ENCODE data around the gene INVS.
"Not testable (repeated sequence)": the region's sequence is repeated elsewhere in the genome, so short reads cannot be mapped to it uniquely, and the experiment has no call there.

INVS gene

GRCh38 chr9:100120286-100120685, 21.2 kb downstream of the INVS start:
- peaks cover 0 to 17% (median 11%) of the 10 kb centered on the region in 11 experiments; a peak in 16 of 22 replicates for H3K9me3 ChIP-seq (replicated peaks in 1 of 11)
- no peak overlapping the region for H3K4me2 ChIP-seq
- H3K27me3 ChIP-seq: no peaks in the 10 kb centered on the region
- no peak for TF ChIP-seq Cebpa-rat (IDR thresholded peaks at IDR 0.05)
- no peak overlapping the region for H3K9ac ChIP-seq
- H3K36me3 ChIP-seq: peaks cover 20 to 65% (median 40%) of the 10 kb centered on the region in 11 experiments
- H3K27ac ChIP-seq: no peak overlapping the region
- H3K4me1 ChIP-seq: no peaks in the 10 kb centered on the region
- peaks cover 0 to 5% (median 0%) of the 10 kb centered on the region in 11 experiments; a peak in 2 of 22 replicates for H4K20me1 ChIP-seq
- H3K4me3 ChIP-seq: no peak overlapping the region

- H3K4me2 ChIP-seq: no peak overlapping the region
- no peak overlapping the region for H3K9ac ChIP-seq
- H3K27me3 ChIP-seq: no peaks in the 10 kb centered on the region
- H4K20me1 ChIP-seq: peaks cover 0 to 5% (median 0%) of the 10 kb centered on the region in 11 experiments; a peak in 2 of 22 replicates
- no peak overlapping the region for H3K27ac ChIP-seq
- peaks cover 0 to 17% (median 11%) of the 10 kb centered on the region in 11 experiments; a peak in 16 of 22 replicates for H3K9me3 ChIP-seq (replicated peaks in 1 of 11)
- no peak for TF ChIP-seq Cebpa-rat (IDR thresholded peaks at IDR 0.05)
- no peaks in the 10 kb centered on the region for H3K4me1 ChIP-seq
- H3K36me3 ChIP-seq: peaks cover 34 to 77% (median 50%) of the 10 kb centered on the region in 11 experiments
- no peak overlapping the region for H3K4me3 ChIP-seq
Observed at GRCh38 chr9:100125236-100125635, 26.2 kb downstream of the INVS start.

- Histone ChIP-seq H3K36me3 (peaks cover 30 to 77% (median 47%) of the 10 kb centered on the region in 11 experiments), H3K4me2 (no peak overlapping the region), H3K4me1 (no peaks in the 10 kb centered on the region), H3K4me3 (no peak overlapping the region), H3K9me3 (replicated peaks in 1 of 11) (peaks cover 0 to 17% (median 11%) of the 10 kb centered on the region in 11 experiments; a peak in 16 of 22 replicates), H3K27me3 (no peaks in the 10 kb centered on the region), H3K9ac (no peak overlapping the region), H4K20me1 (peaks cover 0 to 5% (median 0%) of the 10 kb centered on the region in 11 experiments; a peak in 2 of 22 replicates), H3K27ac (no peak overlapping the region)
- no peak for TF ChIP-seq Cebpa-rat (IDR thresholded peaks at IDR 0.05)
Observed at GRCh38 chr9:100125910-100126309, 26.9 kb downstream of the INVS start.

- H3K9ac ChIP-seq: no peak overlapping the region
- no peak overlapping the region for H3K27ac ChIP-seq
- H3K4me1 ChIP-seq: no peaks in the 10 kb centered on the region
- H4K20me1 ChIP-seq: 0 out of 22 replicates have a peak, but pooled peaks cover 0 to 5% (median 0%) of the 10 kb centered on the region in 11 experiments
- no peak overlapping the region for H3K4me3 ChIP-seq
- H3K4me2 ChIP-seq: no peak overlapping the region
- no peak for TF ChIP-seq Cebpa-rat (IDR thresholded peaks at IDR 0.05)
- H3K9me3 ChIP-seq (replicated peaks in 1 of 11): peaks cover 0 to 17% (median 11%) of the 10 kb centered on the region in 11 experiments; a peak in 16 of 22 replicates
- H3K27me3 ChIP-seq: no peaks in the 10 kb centered on the region
- peaks cover 26 to 75% (median 45%) of the 10 kb centered on the region in 11 experiments for H3K36me3 ChIP-seq
Observed at GRCh38 chr9:100126423-100126822, 27.4 kb downstream of the INVS start.

GRCh38 chr9:100129772-100130171, 30.7 kb downstream of the INVS start:
- Histone ChIP-seq H3K27ac (no peak overlapping the region), H4K20me1 (0 out of 22 replicates have a peak, but pooled peaks cover 0 to 5% (median 0%) of the 10 kb centered on the region in 11 experiments), H3K4me1 (no peaks in the 10 kb centered on the region), H3K4me2 (no peak overlapping the region), H3K9me3 (replicated peaks in 1 of 11) (no peaks in the 10 kb centered on the region), H3K4me3 (no peak overlapping the region), H3K9ac (no peak overlapping the region), H3K36me3 (peaks cover 34 to 87% (median 51%) of the 10 kb centered on the region in 11 experiments), H3K27me3 (no peaks in the 10 kb centered on the region)
- TF ChIP-seq Cebpa-rat (IDR thresholded peaks at IDR 0.05): no peak

- Histone ChIP-seq H3K9me3 (replicated peaks in 1 of 11) (no peaks in the 10 kb centered on the region), H3K27me3 (no peaks in the 10 kb centered on the region), H3K36me3 (peaks cover 33 to 72% (median 42%) of the 10 kb centered on the region in 11 experiments), H3K4me2 (no peak overlapping the region), H3K9ac (no peak overlapping the region), H3K4me3 (no peak overlapping the region), H3K4me1 (no peaks in the 10 kb centered on the region), H4K20me1 (no peaks in the 10 kb centered on the region), H3K27ac (no peak overlapping the region)
- no peak for TF ChIP-seq Cebpa-rat (IDR thresholded peaks at IDR 0.05)
Observed at GRCh38 chr9:100131216-100131615, 32.2 kb downstream of the INVS start.

- no peaks in the 10 kb centered on the region for H3K27me3 ChIP-seq
- H3K4me1 ChIP-seq: no peaks in the 10 kb centered on the region
- H3K9me3 ChIP-seq (replicated peaks in 1 of 11): no peaks in the 10 kb centered on the region
- no peak overlapping the region for H3K9ac ChIP-seq
- peaks cover 0 to 2% (median 0%) of the 10 kb centered on the region in 11 experiments; a peak in 1 of 22 replicates for H4K20me1 ChIP-seq
- no peak overlapping the region for H3K4me3 ChIP-seq
- H3K4me2 ChIP-seq: no peak overlapping the region
- H3K36me3 ChIP-seq: peaks cover 25 to 65% (median 34%) of the 10 kb centered on the region in 11 experiments
- no peak for TF ChIP-seq Cebpa-rat (IDR thresholded peaks at IDR 0.05)
- H3K27ac ChIP-seq: no peak overlapping the region
Observed at GRCh38 chr9:100131875-100132430, 32.9 kb downstream of the INVS start.

GRCh38 chr9:100134731-100135130, 35.7 kb downstream of the INVS start:
- Histone ChIP-seq H3K4me3 (no peak overlapping the region), H3K9me3 (replicated peaks in 1 of 11) (no peaks in the 10 kb centered on the region), H3K9ac (no peak overlapping the region), H3K27ac (no peak overlapping the region), H3K36me3 (peaks cover 8 to 40% (median 20%) of the 10 kb centered on the region in 11 experiments; a peak in 20 of 22 replicates), H3K4me2 (no peak overlapping the region), H3K4me1 (no peaks in the 10 kb centered on the region), H4K20me1 (peaks cover 0 to 5% (median 0%) of the 10 kb centered on the region in 11 experiments; a peak in 2 of 22 replicates), H3K27me3 (no peaks in the 10 kb centered on the region)
- no peak for TF ChIP-seq Cebpa-rat (IDR thresholded peaks at IDR 0.05)

- H3K36me3 ChIP-seq: peaks cover 2 to 22% (median 12%) of the 10 kb centered on the region in 11 experiments; a peak in 18 of 22 replicates
- H3K9ac ChIP-seq; H4K20me1 ChIP-seq; H3K9me3 ChIP-seq (replicated peaks in 1 of 11); H3K27ac ChIP-seq; H3K4me1 ChIP-seq; H3K27me3 ChIP-seq; H3K4me2 ChIP-seq; H3K4me3 ChIP-seq: not testable (repeated sequence)
Observed at GRCh38 chr9:100136799-100137198, 37.8 kb downstream of the INVS start.

GRCh38 chr9:100140303-100140702, 41.3 kb downstream of the INVS start:
- not testable (repeated sequence) for H3K9ac ChIP-seq; H3K27me3 ChIP-seq; H3K27ac ChIP-seq; H3K36me3 ChIP-seq; H3K9me3 ChIP-seq (replicated peaks in 1 of 11); H3K4me1 ChIP-seq; H4K20me1 ChIP-seq; H3K4me2 ChIP-seq; H3K4me3 ChIP-seq

GRCh38 chr9:100141862-100142261, 42.8 kb downstream of the INVS start:
- H3K4me1 ChIP-seq; H3K9ac ChIP-seq; H3K36me3 ChIP-seq; H3K27me3 ChIP-seq; H4K20me1 ChIP-seq; H3K27ac ChIP-seq; H3K9me3 ChIP-seq (replicated peaks in 1 of 11); H3K4me2 ChIP-seq; H3K4me3 ChIP-seq: not testable (repeated sequence)

GRCh38 chr9:100145167-100145934, 46.3 kb downstream of the INVS start:
- not testable (repeated sequence) for H3K36me3 ChIP-seq; H3K4me1 ChIP-seq; H3K27me3 ChIP-seq; H3K27ac ChIP-seq; H4K20me1 ChIP-seq; H3K4me2 ChIP-seq; H3K9ac ChIP-seq; H3K9me3 ChIP-seq (replicated peaks in 1 of 11); H3K4me3 ChIP-seq

- not testable (repeated sequence) for H3K9ac ChIP-seq
Observed at GRCh38 chr9:100145976-100146375, 46.9 kb downstream of the INVS start.

More at GRCh38 chr9:100145976-100146375, 46.9 kb downstream of the INVS start:
- not testable (repeated sequence) for H4K20me1 ChIP-seq; H3K36me3 ChIP-seq; H3K4me3 ChIP-seq; H3K27ac ChIP-seq; H3K9me3 ChIP-seq (replicated peaks in 1 of 11); H3K27me3 ChIP-seq; H3K4me2 ChIP-seq; H3K4me1 ChIP-seq

All from BLaER1 treated with 17β-estradiol and CSF1 and Interleukin-3, amounts not matched to agents 10 nM and 100 nM (cell line).